ENCODE results near the gene RAPGEF6.

DNA sequence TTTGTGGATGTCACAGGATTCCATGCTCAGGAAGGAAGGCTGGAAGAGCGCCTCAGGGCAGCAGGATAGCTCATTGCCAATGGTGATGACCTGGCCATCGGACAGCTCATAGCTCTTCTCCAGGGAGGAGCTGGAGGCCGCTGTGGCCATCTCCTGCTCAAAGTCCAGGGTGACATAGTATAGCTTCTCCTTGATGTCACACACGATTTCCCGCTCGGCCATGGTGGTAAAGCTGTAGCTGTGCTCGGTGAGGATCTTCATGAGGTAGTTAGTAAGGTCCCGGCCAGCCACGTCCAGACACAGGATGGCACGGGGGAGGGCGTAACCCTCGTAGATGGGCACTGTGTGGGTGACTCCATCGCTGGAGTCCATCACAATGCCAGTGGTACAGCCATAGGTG, 24.3 kb upstream of the RAPGEF6 start:
- TF ChIP-seq POLR2A (IDR thresholded peaks at IDR 0.05) (no peak), POLR2AphosphoS5 (IDR thresholded peaks at IDR 0.05) (no peak)
- TF ChIP-seq, protein P1, sequence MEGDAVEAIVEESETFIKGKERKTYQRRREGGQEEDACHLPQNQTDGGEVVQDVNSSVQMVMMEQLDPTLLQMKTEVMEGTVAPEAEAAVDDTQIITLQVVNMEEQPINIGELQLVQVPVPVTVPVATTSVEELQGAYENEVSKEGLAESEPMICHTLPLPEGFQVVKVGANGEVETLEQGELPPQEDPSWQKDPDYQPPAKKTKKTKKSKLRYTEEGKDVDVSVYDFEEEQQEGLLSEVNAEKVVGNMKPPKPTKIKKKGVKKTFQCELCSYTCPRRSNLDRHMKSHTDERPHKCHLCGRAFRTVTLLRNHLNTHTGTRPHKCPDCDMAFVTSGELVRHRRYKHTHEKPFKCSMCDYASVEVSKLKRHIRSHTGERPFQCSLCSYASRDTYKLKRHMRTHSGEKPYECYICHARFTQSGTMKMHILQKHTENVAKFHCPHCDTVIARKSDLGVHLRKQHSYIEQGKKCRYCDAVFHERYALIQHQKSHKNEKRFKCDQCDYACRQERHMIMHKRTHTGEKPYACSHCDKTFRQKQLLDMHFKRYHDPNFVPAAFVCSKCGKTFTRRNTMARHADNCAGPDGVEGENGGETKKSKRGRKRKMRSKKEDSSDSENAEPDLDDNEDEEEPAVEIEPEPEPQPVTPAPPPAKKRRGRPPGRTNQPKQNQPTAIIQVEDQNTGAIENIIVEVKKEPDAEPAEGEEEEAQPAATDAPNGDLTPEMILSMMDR (IDR thresholded peaks at IDR 0.05): no peak
